Immature natural killer cell (primary cell): Measurements from ENCODE around the gene SEMA3A. TPM values are rescaled to one million over a fixed set of nuclear protein-coding genes. Genes with fewer than 3 reads are reported as not detected.

Source experiments
- DNase-seq, 3 donors: peaks; one replicate each; pipeline ENCODE4 v3.0.0; 2022; ENCODE audit warnings: mixed read lengths in 1 of 3
- H3K27ac Mint-ChIP-seq, 6 donors: one replicate each; pipeline ENCODE4 v1.8.0; 2020; ENCODE audit warnings: mixed read lengths in 6 of 6, mild to moderate bottlenecking in 5 of 6, inconsistent platforms in 4 of 6, moderate library complexity in 3 of 6
- H3K27me3 Mint-ChIP-seq, 3 donors: one replicate each; pipeline ENCODE4 v1.8.0; 2020 to 2021; ENCODE audit warnings: low read depth in 3 of 3, mild to moderate bottlenecking in 3 of 3, mixed read lengths in 3 of 3, moderate library complexity in 3 of 3, inconsistent platforms in 1 of 3
- H3K36me3 Mint-ChIP-seq, 3 donors: one replicate each; pipeline ENCODE4 v1.8.0; 2020; ENCODE audit warnings: mixed read lengths in 3 of 3, inconsistent platforms in 2 of 3, mild to moderate bottlenecking in 2 of 3
- H3K4me1 Mint-ChIP-seq, 2 donors: one replicate each; pipeline ENCODE4 v1.8.0; 2020; ENCODE audit warnings: inconsistent platforms in 2 of 2, mild to moderate bottlenecking in 2 of 2, mixed read lengths in 2 of 2, moderate library complexity in 1 of 2
- H3K4me3 Mint-ChIP-seq, 5 donors: one replicate each; pipeline ENCODE4 v1.8.0; 2020; ENCODE audit warnings: mild to moderate bottlenecking in 5 of 5, mixed read lengths in 5 of 5, inconsistent platforms in 3 of 5, moderate library complexity in 3 of 5
- H3K9me3 Mint-ChIP-seq, 6 donors: one replicate each; pipeline ENCODE4 v1.8.0; 2020; ENCODE audit warnings: mild to moderate bottlenecking in 6 of 6, mixed read lengths in 6 of 6, inconsistent platforms in 4 of 6, moderate library complexity in 3 of 6
- polyA plus RNA-seq, 3 donors: library from polyadenylated mRNA; unstranded; fragments of 300-500 nt; fragmentation: Illumina TruSeq; gene quantifications; one replicate each; pipeline ENCODE4 v1.2.3, GENCODE V29; 2021

SEMA3A gene
- polyA plus RNA-seq, 3 donors from 2014 or later, result 0.47 TPM; not detected in 2

GRCh38 chr7:83921271-83921940, 273.2 kb downstream of the SEMA3A start:
- Mint-ChIP-seq H3K4me3 (no peak overlapping the region), H3K27ac (no peak overlapping the region), H3K27me3 (no peaks in the 10 kb centered on the region), H3K4me1 (no peaks in the 10 kb centered on the region), H3K36me3 (peaks cover 0 to 3% (median 0%) of the 10 kb centered on the region in 3 donors), H3K9me3 (peaks cover under 1 to 28% (median 10%) of the 10 kb centered on the region in 6 donors)
- no peak for DNase-seq

DNA sequence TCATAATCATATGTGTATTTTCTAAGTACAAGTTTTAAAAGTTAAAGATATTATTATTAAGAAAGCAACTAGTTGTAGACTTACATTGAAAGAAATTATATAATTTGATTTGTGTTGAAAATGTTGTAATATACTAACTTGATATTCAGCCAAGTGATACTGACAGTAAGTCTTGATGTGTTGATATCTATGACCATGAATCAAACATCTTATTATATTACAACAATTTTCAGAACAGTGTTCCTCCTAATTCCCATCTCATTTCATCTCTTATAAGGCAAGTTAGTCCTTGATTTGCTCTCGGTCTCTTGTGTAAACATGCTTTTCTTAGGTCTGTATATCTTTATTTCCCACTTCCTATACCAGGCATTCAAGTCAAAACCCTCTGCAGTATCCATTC, 276.4 kb downstream of the SEMA3A start:
- H3K36me3 Mint-ChIP-seq, result peaks cover 0 to 3% (median 0%) of the 10 kb centered on the region in 3 donors
- no peak overlapping the region for H3K27ac Mint-ChIP-seq
- H3K9me3 Mint-ChIP-seq, result peaks cover 4 to 32% (median 17%) of the 10 kb centered on the region in 6 donors
- no peaks in the 10 kb centered on the region for H3K4me1 Mint-ChIP-seq
- H3K4me3 Mint-ChIP-seq, result no peak overlapping the region
- no peak for DNase-seq
- no peaks in the 10 kb centered on the region for H3K27me3 Mint-ChIP-seq

- Mint-ChIP-seq H3K36me3 (no peaks in the 10 kb centered on the region), H3K27ac (no peak overlapping the region)
These were observed 281.4 kb downstream of the SEMA3A start for GRCh38 chr7:83913174-83913573.

DNA sequence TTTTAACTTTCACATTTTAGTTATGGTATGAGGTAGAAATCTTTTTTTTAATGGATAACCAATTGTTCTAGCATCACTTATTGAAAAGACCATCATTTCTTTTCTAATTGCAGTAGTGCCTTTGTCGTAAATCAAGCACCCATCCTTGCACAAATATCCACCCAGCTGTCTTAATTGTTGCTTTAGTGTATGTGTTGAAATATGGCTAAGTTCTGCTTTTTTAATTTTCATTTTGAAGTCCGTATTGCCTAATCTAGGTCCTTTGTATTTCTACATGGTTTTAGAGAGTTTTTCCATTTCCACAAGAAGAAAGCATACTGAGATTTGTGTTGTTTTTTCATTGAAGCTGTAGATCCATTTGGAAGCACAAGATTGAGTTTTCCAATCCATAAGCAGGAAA, 286.1 kb downstream of the SEMA3A start:
- no peak for DNase-seq
- Mint-ChIP-seq H3K36me3 (no peaks in the 10 kb centered on the region), H3K4me3 (no peak overlapping the region), H3K27ac (no peak overlapping the region), H3K9me3 (peaks cover 5 to 25% (median 9%) of the 10 kb centered on the region in 6 donors), H3K4me1 (no peaks in the 10 kb centered on the region), H3K27me3 (no peaks in the 10 kb centered on the region)

More at GRCh38 chr7:83913174-83913573, 281.4 kb downstream of the SEMA3A start:
- H3K4me1 Mint-ChIP-seq, result no peaks in the 10 kb centered on the region
- no peak for DNase-seq
- H3K4me3 Mint-ChIP-seq, result no peak overlapping the region
- H3K9me3 Mint-ChIP-seq, result peaks cover 6 to 28% (median 15%) of the 10 kb centered on the region in 6 donors
- H3K27me3 Mint-ChIP-seq, result no peaks in the 10 kb centered on the region
